ENCODE measurements around the gene TRMT61B.

The TRMT61B gene

DNA sequence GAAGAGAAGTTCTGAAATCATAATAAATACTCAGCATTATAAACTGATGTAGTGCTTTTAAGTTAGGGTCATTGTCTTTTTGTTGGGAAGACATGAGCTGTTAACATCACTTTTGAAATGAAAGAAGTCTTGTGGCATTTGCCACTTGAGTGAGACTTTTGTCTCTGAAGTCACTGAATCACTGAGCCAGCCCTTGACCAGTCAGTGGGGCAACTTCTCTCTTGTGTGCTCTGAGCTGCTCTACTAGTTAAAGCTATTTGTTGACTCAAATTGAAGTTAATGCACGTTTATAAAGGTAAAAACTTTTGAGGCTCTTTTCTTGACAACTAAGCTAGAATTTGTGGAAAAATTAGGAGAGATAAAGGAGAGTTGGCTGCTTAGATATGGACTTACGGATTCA lies 31.1 kb upstream of the TRMT61B start:
- Mint-ChIP-seq H3K4me3 (no peak overlapping the region), H3K9me3 (no peaks in the 10 kb centered on the region), H3K27ac (no peak overlapping the region), H3K36me3 (ENCODE audit: low read depth) (peaks cover 29% of the 10 kb centered on the region), H3K27me3 (ENCODE audit: low read depth) (no peaks in the 10 kb centered on the region), H3K4me1 (peaks cover 26% of the 10 kb centered on the region)
- no peak for TF ChIP-seq CTCF (IDR thresholded peaks at IDR 0.05; ENCODE audit: unreplicated experiment in 3 of 3)

DNA sequence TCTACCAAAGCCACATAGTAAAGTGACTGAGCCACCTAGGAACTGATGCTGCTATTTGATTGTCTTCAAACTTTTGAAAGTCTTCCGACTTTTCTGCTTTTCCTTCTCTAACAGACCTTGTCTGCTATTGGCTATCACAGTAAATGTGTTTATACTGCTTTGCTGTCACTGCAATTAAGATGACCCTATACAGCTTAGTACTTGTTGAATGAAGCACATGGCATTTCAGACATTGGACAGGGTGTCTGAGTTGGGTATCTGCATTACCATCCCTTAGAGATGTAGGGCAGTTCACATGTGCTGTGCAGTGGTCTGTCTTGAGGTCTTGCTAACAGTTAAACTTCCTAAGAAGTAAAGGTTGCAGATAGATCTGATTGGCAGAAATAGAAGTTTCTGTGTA lies 27.9 kb upstream of the TRMT61B start:
- Mint-ChIP-seq H3K27ac (no peak overlapping the region), H3K9me3 (peaks cover 2% of the 10 kb centered on the region), H3K27me3 (ENCODE audit: low read depth) (no peaks in the 10 kb centered on the region), H3K4me1 (peaks cover 30% of the 10 kb centered on the region), H3K4me3 (peak overlapping the region in 1 of 3 experiments; percentile 33), H3K36me3 (ENCODE audit: low read depth) (peaks cover 11% of the 10 kb centered on the region)
- TF ChIP-seq CTCF (IDR thresholded peaks at IDR 0.05; ENCODE audit: unreplicated experiment in 3 of 3): no peak

GRCh38 chr2:28896906-28897305 lies 26.8 kb upstream of the TRMT61B start:
- Mint-ChIP-seq H3K36me3 (ENCODE audit: low read depth) (peaks cover 2% of the 10 kb centered on the region), H3K27ac (no peak overlapping the region), H3K4me3 (peak overlapping the region; percentile 51 to 70 (median 67)), H3K9me3 (peaks cover 2% of the 10 kb centered on the region), H3K4me1 (peaks cover 30% of the 10 kb centered on the region), H3K27me3 (ENCODE audit: low read depth) (no peaks in the 10 kb centered on the region)
- TF ChIP-seq CTCF (IDR thresholded peaks at IDR 0.05; ENCODE audit: unreplicated experiment in 3 of 3): no peak

GRCh38 chr2:28895189-28895893 lies 25.2 kb upstream of the TRMT61B start:
- no peaks in the 10 kb centered on the region for H3K27me3 Mint-ChIP-seq (ENCODE audit: low read depth)
- peaks cover 2% of the 10 kb centered on the region for H3K9me3 Mint-ChIP-seq
- H3K4me1 Mint-ChIP-seq: peaks cover 25% of the 10 kb centered on the region
- H3K36me3 Mint-ChIP-seq (ENCODE audit: low read depth): no peaks in the 10 kb centered on the region
- peak overlapping the region; percentile 62 to 92 (median 86) for H3K27ac Mint-ChIP-seq
- TF ChIP-seq CTCF (IDR thresholded peaks at IDR 0.05; ENCODE audit: unreplicated experiment in 3 of 3): no peak
- H3K4me3 Mint-ChIP-seq: peak overlapping the region; percentile 92 to 97 (median 97)

DNA sequence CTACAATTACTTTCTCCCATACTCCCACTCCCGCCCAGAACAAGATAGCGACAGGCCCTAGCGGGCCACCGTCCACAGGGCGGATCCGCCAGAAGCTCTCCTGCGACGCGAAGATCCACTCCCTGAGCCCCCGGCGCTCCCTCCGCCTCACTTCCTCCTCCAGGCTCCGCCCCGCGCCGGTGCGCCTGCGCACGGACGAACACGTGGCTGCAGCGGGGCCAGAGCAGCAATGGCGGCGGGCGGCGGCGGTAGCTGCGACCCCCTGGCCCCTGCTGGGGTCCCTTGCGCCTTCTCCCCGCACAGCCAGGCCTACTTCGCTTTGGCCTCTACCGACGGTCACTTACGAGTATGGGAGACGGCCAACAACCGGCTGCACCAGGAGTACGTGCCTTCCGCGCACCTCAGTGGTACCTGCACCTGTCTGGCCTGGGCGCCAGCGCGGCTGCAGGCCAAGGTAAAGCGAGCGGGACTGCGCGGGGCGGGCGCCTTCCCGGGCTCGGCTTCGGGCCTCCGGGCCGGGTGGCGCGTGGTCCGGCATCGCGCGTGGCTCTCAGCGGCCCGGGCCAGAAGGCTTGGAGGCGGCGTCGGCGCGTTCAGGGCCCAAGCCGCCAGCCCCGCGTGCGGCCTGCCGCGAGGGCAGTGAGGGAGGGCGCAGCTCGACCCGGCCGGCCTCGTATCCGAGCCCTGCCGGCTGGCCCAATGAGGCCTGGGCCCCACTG lies 24.5 kb upstream of the TRMT61B start, which contains the start of gene WDR43:
Gene WDR43 (plus strand): TSS at position 198 of the 719 bp plus-strand sequence. CDS start 32 bp downstream, at position 230.
- peaks cover 2% of the 10 kb centered on the region for H3K9me3 Mint-ChIP-seq
- H3K4me3 Mint-ChIP-seq: peak within 1 kb of the TSS; percentile 92 to 97 (median 97)
- H3K27me3 Mint-ChIP-seq (ENCODE audit: low read depth): no peaks in the 10 kb centered on the region
- H3K27ac Mint-ChIP-seq: peak within 1 kb of the TSS; percentile 62 to 92 (median 89)
- no peak for TF ChIP-seq CTCF (IDR thresholded peaks at IDR 0.05; ENCODE audit: unreplicated experiment in 3 of 3)
- peaks cover 25% of the 10 kb centered on the region for H3K4me1 Mint-ChIP-seq
- no peaks in the 10 kb centered on the region for H3K36me3 Mint-ChIP-seq (ENCODE audit: low read depth)

Measured in nephron (organoid).